Dendritic cell treated with granulocyte-macrophage colony-stimulating factor and Interleukin-4, amounts not matched to agents 40 ng/mL and 50 ng/mL, for 4 days (primary cell): ENCODE measurements around the gene EFEMP2.

ENCODE experiments used
- H3K27ac Mint-ChIP-seq: one replicate; pipeline ENCODE4 v1.8.0; 2022; ENCODE audit warnings: mild to moderate bottlenecking, mixed read lengths
- H3K27me3 Mint-ChIP-seq: one replicate; pipeline ENCODE4 v1.8.0; 2022; ENCODE audit warnings: mild to moderate bottlenecking, mixed read lengths
- H3K36me3 Mint-ChIP-seq: one replicate; pipeline ENCODE4 v1.8.0; 2022; ENCODE audit warnings: low read depth, mixed read lengths
- H3K4me1 Mint-ChIP-seq: one replicate; pipeline ENCODE4 v1.8.0; 2022; ENCODE audit warnings: low read depth, mixed read lengths
- H3K4me3 Mint-ChIP-seq: one replicate; pipeline ENCODE4 v1.8.0; 2022; ENCODE audit warnings: mild to moderate bottlenecking, moderate library complexity, mixed read lengths
- H3K9me3 Mint-ChIP-seq: one replicate; pipeline ENCODE4 v1.8.0; 2022; ENCODE audit warnings: mixed read lengths
- intact Hi-C: fragments of 100-400 bp; cut with micrococcal nuclease; formaldehyde crosslinking; loops from one replicate; pipeline ENCODE4 v1.15.0; 2022

The EFEMP2 gene

DNA sequence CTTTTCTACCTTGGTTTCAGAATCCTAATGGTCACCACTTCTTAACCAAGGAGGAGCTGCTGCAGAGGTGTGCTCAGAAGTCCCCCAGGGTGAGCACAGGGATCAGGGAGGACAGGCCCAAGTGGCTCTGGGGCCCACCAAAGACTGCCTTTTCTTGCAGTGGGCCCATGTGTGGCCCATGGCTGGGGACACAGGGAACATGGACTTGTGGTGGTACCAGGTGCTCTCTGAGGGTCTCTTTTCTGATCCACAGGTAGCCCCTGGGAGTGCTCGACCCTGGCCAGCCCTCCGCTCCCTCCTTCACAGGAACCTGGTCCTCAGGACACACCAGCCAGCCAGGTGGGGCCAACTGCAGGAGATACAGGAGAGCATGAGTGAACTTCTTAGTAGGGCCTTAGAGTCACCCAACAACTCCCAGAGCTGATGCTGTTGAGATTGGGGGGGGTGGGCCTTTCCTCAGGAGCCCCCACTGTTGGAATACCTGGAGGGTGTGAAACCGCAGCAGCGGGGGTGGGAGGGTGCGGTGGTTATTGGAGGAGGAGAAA lies 10.3 kb downstream of the EFEMP2 start:
- Mint-ChIP-seq H3K4me3 (no peak overlapping the region), H3K4me1 (peaks cover 64% of the 10 kb centered on the region), H3K27ac (peak overlapping the region; percentile 1), H3K9me3 (no peaks in the 10 kb centered on the region), H3K36me3 (peaks cover 88% of the 10 kb centered on the region), H3K27me3 (no peaks in the 10 kb centered on the region)
- intact Hi-C loops: no loop called here

GRCh38 chr11:65861533-65862183 lies 10.9 kb downstream of the EFEMP2 start:
- Mint-ChIP-seq H3K4me3 (peak overlapping the region; percentile 82), H3K9me3 (no peaks in the 10 kb centered on the region), H3K4me1 (peaks cover 61% of the 10 kb centered on the region), H3K27me3 (no peaks in the 10 kb centered on the region), H3K27ac (peak overlapping the region; percentile 96), H3K36me3 (peaks cover 88% of the 10 kb centered on the region)
- intact Hi-C loops: no loop called here

DNA sequence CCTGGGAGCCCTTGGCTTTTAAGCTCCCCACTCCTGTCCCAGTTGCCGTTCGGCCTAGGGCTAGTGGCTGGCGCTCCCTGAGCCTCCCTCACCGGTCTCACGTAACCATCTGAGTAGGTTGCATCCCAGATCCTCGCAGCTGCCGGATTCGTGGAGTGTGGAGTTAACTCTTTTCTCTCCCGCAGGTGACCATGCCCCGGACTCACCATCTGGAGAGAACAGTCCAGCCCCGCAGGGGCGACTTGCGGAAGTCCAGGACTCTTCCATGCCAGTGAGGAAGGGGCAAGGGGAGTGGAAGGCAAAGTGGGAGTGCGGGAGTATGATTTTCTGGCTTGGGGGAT lies 11.5 kb downstream of the EFEMP2 start:
- no peaks in the 10 kb centered on the region for H3K27me3 Mint-ChIP-seq
- intact Hi-C loops: no loop called here
- H3K27ac Mint-ChIP-seq: peak overlapping the region; percentile 96
- H3K36me3 Mint-ChIP-seq: peaks cover 89% of the 10 kb centered on the region
- peak overlapping the region; percentile 82 for H3K4me3 Mint-ChIP-seq
- H3K4me1 Mint-ChIP-seq: peaks cover 63% of the 10 kb centered on the region
- H3K9me3 Mint-ChIP-seq: no peaks in the 10 kb centered on the region

DNA sequence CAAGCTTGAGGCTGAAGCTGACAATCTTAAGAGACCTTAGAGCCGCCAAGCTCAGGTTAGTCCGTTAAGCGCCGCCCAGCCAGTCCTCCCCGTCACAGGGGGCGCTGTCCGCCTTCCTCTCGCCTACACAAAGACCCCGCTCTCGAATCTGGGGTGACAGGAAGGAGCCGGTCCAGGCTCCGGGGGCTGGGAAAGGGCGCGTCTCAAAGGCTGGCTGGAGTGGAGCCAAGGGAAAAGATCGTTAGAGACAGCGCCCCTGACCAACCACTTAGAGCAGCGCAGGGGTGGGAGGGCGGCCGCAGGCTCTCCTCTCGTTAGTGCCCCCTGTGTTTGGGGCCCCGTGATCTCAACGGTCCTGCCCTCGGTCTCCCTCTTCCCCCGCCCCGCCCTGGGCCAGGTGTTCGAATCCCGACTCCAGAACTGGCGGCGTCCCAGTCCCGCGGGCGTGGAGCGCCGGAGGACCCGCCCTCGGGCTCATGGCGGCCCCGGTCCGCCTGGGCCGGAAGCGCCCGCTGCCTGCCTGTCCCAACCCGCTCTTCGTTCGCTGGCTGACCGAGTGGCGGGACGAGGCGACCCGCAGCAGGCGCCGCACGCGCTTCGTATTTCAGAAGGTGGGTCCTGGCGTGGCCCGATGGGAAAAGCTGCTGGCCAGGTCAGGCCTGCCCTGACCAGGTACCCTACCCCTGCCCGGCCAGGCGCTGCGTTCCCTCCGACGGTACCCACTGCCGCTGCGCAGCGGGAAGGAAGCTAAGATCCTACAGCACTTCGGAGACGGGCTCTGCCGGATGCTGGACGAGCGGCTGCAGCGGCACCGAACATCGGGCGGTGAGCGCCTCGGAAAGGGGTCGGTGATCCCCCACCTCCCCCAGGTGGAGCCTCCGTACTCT lies 12.1 kb downstream of the EFEMP2 start, which contains the start of gene MUS81:
TSS of gene MUS81 (plus strand) at position 156 of the 887 bp plus-strand sequence. CDS start at position 477, 321 bp downstream.
- Mint-ChIP-seq H3K4me1 (peaks cover 67% of the 10 kb centered on the region), H3K4me3 (peak within 1 kb of the TSS; percentile 82), H3K27me3 (no peaks in the 10 kb centered on the region), H3K27ac (peak within 1 kb of the TSS; percentile 96), H3K36me3 (peaks cover 89% of the 10 kb centered on the region), H3K9me3 (no peaks in the 10 kb centered on the region)
- intact Hi-C loops: no loop called here

GRCh38 chr11:65859812-65860277 lies 12.8 kb downstream of the EFEMP2 start:
- H3K4me3 Mint-ChIP-seq: peak overlapping the region; percentile 82
- no peaks in the 10 kb centered on the region for H3K9me3 Mint-ChIP-seq
- H3K4me1 Mint-ChIP-seq: peaks cover 67% of the 10 kb centered on the region
- peaks cover 89% of the 10 kb centered on the region for H3K36me3 Mint-ChIP-seq
- intact Hi-C loops: loop anchor here (2.0 kb wide), 1 partner anchor 27 kb away; the partner anchor contains the start of gene SNX32
- H3K27ac Mint-ChIP-seq: peak overlapping the region; percentile 96
- H3K27me3 Mint-ChIP-seq: no peaks in the 10 kb centered on the region

DNA sequence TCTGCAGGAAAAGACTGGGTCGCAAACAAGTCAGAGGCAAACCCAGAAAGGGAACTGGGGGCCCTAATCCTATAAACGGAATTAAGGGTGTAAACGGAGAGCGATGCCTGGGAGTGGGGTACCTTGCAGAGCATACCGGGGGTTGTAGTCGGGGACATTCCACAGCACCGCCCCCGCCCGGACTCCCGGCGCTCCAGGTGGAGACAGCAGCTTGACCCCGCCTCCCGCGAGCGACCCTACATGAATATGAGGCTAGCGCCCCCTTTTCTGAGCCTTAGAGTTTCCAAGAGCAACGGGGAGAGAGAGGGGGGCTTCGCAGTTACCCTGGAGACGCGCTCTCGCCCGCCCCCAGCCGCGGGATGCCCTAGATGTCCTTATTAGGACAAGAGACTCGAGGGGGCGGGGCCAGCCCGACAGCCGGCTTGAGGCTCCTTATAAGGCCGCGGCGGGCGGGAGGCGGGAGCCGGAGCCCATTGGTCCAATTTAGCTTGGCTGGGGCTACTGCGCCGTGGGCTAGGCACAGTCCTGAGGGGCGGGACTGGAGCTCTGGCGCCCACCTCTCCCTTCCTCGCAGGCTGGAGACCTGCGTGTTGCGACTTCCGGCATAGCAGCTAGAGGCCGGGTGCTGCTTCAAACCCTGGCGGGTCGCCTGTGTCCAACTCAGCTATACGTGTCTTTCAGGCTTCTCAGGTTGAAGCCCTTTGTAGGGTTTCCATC lies 13.3 kb downstream of the EFEMP2 start:
- Mint-ChIP-seq H3K9me3 (no peaks in the 10 kb centered on the region), H3K4me1 (peaks cover 73% of the 10 kb centered on the region), H3K4me3 (peak overlapping the region; percentile 82), H3K27ac (peak overlapping the region; percentile 96), H3K27me3 (no peaks in the 10 kb centered on the region), H3K36me3 (peaks cover 89% of the 10 kb centered on the region)
- intact Hi-C loops: loop anchor here (2.0 kb wide), 1 partner anchor 26 kb away; the partner anchor contains the start of gene SNX32

DNA sequence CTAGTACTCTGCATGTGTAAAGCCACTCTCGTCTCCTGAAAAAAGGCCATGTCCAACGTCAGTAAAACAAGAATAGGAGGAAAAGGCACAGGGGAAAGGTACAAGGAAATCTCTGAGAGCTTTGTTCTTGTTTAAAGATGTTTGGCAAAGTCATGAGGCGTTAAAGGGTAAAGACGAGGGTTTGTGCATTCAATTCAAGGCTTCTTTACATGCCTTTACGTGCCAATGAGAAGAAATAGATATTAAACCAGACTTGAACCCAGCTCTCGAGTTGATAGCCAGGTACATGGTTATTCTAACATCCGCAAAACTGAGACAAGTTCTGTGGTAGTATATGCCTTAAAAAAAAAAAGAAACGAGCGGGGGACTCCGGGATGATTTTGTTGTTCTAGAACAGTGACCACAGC lies 13.9 kb downstream of the EFEMP2 start:
- peaks cover 78% of the 10 kb centered on the region for H3K4me1 Mint-ChIP-seq
- H3K27me3 Mint-ChIP-seq: no peaks in the 10 kb centered on the region
- H3K36me3 Mint-ChIP-seq: peaks cover 89% of the 10 kb centered on the region
- peak overlapping the region; percentile 82 for H3K4me3 Mint-ChIP-seq
- no peaks in the 10 kb centered on the region for H3K9me3 Mint-ChIP-seq
- peak overlapping the region; percentile 96 for H3K27ac Mint-ChIP-seq
- intact Hi-C loops: loop anchor here (2.0 kb wide), 1 partner anchor 26 kb away; the partner anchor contains the start of gene SNX32

DNA sequence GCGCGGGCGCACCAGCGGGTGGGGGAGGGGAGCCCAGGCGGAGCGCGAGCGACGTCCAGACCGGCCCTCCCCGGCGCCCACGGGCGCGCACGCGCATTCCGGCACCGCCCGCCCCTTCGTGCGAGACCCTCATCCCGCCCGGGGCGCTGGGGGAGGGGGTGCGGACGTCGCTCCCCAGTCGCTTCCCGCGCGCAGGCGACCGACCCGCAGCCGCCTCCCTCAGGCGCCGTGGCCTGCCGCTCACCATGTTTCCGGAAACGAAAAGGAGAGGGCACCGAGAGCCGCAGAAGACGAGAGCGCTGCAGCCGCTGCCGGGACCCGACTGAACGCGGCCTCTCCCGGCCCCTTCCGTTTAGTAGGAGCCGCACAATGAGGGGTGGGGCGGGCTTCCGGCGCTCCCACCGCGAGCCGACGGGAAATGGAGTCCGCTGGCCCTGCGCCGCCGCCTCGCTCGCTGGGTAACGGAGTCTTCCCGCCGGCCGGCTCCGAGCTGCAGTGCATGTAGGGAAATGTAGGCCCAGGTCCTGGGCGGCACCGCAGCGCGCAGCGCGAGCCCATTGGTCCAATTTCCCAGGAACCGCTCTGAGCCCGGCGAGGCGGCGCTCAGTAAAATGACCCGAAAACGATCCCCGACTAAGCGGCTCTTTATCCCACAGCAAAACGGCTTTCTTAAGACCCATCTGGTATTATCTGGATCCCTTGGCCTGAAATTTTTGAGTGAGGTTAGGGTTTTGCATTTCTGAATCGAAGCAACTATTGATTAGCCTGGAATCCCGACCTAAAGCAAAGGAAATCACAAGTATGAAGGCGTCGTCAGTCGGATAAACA lies 14.5 kb downstream of the EFEMP2 start, which contains the start of gene CFL1:
TSS of gene CFL1 (minus strand) at position 328 of the 828 bp plus-strand sequence. CDS start at position 247, 81 bp downstream.
- Mint-ChIP-seq H3K27me3 (no peaks in the 10 kb centered on the region), H3K36me3 (peaks cover 89% of the 10 kb centered on the region), H3K27ac (peak within 1 kb of the TSS; percentile 96), H3K9me3 (no peaks in the 10 kb centered on the region), H3K4me3 (peak within 1 kb of the TSS; percentile 98), H3K4me1 (peaks cover 79% of the 10 kb centered on the region)
- intact Hi-C loops: loop anchor here (2.0 kb wide), 1 partner anchor 25 kb away; the partner anchor contains the start of gene SNX32

DNA sequence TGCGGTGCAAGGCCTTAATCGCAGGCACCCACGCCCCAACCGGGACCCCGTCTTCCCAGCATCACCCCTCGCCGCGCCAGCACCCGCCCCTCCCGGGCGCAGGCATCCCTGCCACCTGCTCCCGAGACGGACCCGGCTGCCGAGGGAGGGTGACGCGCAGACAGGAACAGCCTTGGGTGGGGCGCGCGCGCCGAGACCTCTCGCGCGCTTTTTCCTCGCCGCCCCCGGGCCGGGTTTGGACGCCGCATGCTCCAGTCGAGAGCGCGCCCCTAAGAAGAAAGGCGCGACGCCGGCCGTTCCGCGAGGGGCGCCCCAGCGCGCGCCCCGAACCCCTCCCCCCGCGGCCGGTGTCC lies 15.1 kb downstream of the EFEMP2 start:
- intact Hi-C loops: no loop called here
- peak overlapping the region; percentile 96 for H3K27ac Mint-ChIP-seq
- H3K4me3 Mint-ChIP-seq: peak overlapping the region; percentile 98
- H3K4me1 Mint-ChIP-seq: peaks cover 74% of the 10 kb centered on the region
- H3K27me3 Mint-ChIP-seq: no peaks in the 10 kb centered on the region
- H3K9me3 Mint-ChIP-seq: no peaks in the 10 kb centered on the region
- peaks cover 89% of the 10 kb centered on the region for H3K36me3 Mint-ChIP-seq

GRCh38 chr11:65856689-65857499 lies 15.7 kb downstream of the EFEMP2 start:
- peak overlapping the region; percentile 98 for H3K4me3 Mint-ChIP-seq
- no peaks in the 10 kb centered on the region for H3K9me3 Mint-ChIP-seq
- H3K27me3 Mint-ChIP-seq: no peaks in the 10 kb centered on the region
- peaks cover 72% of the 10 kb centered on the region for H3K4me1 Mint-ChIP-seq
- intact Hi-C loops: no loop called here
- H3K36me3 Mint-ChIP-seq: peaks cover 89% of the 10 kb centered on the region
- H3K27ac Mint-ChIP-seq: peak overlapping the region; percentile 96

GRCh38 chr11:65855927-65856363 lies 16.7 kb downstream of the EFEMP2 start:
- intact Hi-C loops: no loop called here
- Mint-ChIP-seq H3K9me3 (no peaks in the 10 kb centered on the region), H3K36me3 (peaks cover 89% of the 10 kb centered on the region), H3K4me3 (peak overlapping the region; percentile 98), H3K27ac (peak overlapping the region; percentile 96), H3K4me1 (peaks cover 67% of the 10 kb centered on the region), H3K27me3 (no peaks in the 10 kb centered on the region)
